ENCODE results near the gene IQGAP3. TPM values are rescaled to one million over a fixed set of nuclear protein-coding genes. Genes with fewer than 3 reads are reported as not detected.

The IQGAP3 gene
- total and polyA plus RNA-seq, 2 experiments from 2014 or later, result 11.9 to 31.8 TPM

DNA sequence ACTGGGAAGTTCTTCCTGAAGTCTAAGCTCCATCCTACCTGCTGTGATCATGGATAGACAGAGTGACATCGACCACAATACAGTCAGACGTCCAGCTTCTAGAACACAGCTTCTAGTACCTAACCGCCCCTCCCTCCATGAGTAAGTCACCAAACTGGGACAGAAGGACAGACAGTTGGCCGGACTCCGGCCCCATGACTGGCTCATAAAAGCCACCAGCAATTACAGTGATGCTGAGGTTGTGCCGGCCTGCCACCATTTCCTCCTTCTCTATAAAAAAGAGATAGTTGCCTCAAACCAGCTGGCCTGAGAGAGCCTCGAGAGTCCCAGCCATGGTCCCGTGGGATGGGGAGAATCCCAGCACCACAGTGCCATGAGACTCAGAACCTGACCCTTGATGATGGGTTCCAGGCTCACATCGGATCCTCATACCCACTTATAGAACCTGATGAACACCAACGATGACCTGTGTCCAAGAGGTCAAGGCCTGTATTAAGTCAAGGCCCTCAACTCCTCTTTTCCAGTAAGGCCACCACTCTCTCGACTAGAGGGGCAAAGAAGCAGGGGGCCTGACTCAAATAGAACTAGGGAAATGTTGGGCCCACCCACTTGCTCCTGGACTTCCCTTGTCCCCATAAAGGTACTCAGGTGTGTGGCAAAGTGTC lies 75.2 kb downstream of the IQGAP3 start (continued):
- TF ChIP-seq CTCF (conservative IDR thresholded peaks at IDR 0.05; ENCODE audit: low read depth in 2 of 2) (no peak), ZNF114 (CRISPR knock-in tag; IDR thresholded peaks at IDR 0.05) (no peak), JUNB (IDR thresholded peaks at IDR 0.05; ENCODE audit: unreplicated experiment) (no peak), POLR2AphosphoS5 (IDR thresholded peaks at IDR 0.05; ENCODE audit: low read depth) (no peak), REST (IDR thresholded peaks at IDR 0.05; ENCODE audit: unreplicated experiment) (no peak), NANOG (IDR thresholded peaks at IDR 0.05; ENCODE audit: borderline replicate concordance) (no peak)

DNA sequence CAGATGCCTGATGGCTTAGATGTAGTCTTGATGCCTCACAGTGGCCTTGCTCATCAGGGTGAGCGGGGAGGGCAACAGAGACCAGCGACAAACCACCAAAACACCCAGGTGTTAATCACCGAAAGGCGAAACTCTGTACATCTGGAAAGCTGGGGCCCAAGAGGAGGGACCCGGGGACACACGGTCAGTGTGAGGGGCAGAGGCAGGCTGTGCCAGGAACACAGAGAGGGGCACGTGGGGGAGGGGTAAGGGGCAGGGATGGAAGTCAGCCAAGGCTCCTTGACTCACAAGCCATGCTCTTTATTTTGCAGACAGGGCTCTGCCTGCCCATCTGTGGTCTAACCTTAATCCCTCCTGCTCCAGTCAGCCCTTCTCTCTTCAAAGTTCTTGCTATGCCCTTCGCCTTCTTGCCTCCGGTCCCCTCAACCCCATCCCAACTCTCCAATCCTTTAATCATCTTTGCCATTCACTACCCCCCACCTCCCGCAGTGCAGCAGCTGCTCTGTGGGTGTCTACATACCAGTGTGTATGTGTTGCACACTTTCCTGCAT lies 76.1 kb downstream of the IQGAP3 start:
- Histone ChIP-seq H3K4me1 (ENCODE audit: insufficient read depth) (peaks cover 60% of the 10 kb centered on the region), H3F3A (replicated peaks; ENCODE audit: low read depth) (peaks cover 4% of the 10 kb centered on the region), H4K20me1 (replicated peaks; ENCODE audit: insufficient read depth) (peaks cover 11% of the 10 kb centered on the region), H3K79me2 (replicated peaks; ENCODE audit: insufficient read depth) (peaks cover 69% of the 10 kb centered on the region), H2AFZ (no peak overlapping the region), H3K9me2 (ENCODE audit: insufficient read depth) (no peaks in the 10 kb centered on the region), H3K4me2 (peak overlapping the region; percentile 51; the same call in 1 of the 2 replicates), H3K27me3 (ENCODE audit: insufficient read depth) (no peaks in the 10 kb centered on the region), H3K4me3 (no peak overlapping the region), H3K27ac (ENCODE audit: low read depth) (no peak overlapping the region), H3K36me3 (ENCODE audit: insufficient read depth) (no peaks in the 10 kb centered on the region)
- Mint-ChIP-seq H3K27ac (peak overlapping the region; percentile 32; the same call in 1 of the 2 replicates), H3K36me3 (ENCODE audit: low read depth) (peaks cover 6% of the 10 kb centered on the region; the same call in 2 of the 3 replicates), H3K9me3 (no peaks in the 10 kb centered on the region), H3K27me3 (ENCODE audit: insufficient read depth, low read depth, poor library complexity) (peaks cover 9% of the 10 kb centered on the region), H3K4me3 (peak overlapping the region; percentile 30; the same call in 2 of the 3 replicates), H3K4me1 (peaks cover 73% of the 10 kb centered on the region)
- ATAC-seq, result no peak
- no peak for DNase-seq (ENCODE audit: low spot score)
- TF ChIP-seq ZNF114 (CRISPR knock-in tag; IDR thresholded peaks at IDR 0.05), result no peak
- TF ChIP-seq CREB1 (CRISPR knock-in tag; IDR thresholded peaks at IDR 0.05; ENCODE audit: low read depth), result no peak
- no peak for TF ChIP-seq EZH2phosphoT487 (IDR thresholded peaks at IDR 0.05; ENCODE audit: unreplicated experiment)
- no peak for TF ChIP-seq ZNF331 (CRISPR knock-in tag; IDR thresholded peaks at IDR 0.05; ENCODE audit: low read depth)
- no peak for TF ChIP-seq JUNB (IDR thresholded peaks at IDR 0.05; ENCODE audit: unreplicated experiment)
- TF ChIP-seq EZH2 (IDR thresholded peaks at IDR 0.05; ENCODE audit: low read depth, unreplicated experiment), result no peak
- TF ChIP-seq POLR2AphosphoS5 (IDR thresholded peaks at IDR 0.05; ENCODE audit: low read depth), result no peak
- TF ChIP-seq NANOG (IDR thresholded peaks at IDR 0.05; ENCODE audit: borderline replicate concordance), result no peak
- no peak for TF ChIP-seq REST (IDR thresholded peaks at IDR 0.05; ENCODE audit: unreplicated experiment)
- no peak for TF ChIP-seq CTCF (conservative IDR thresholded peaks at IDR 0.05; ENCODE audit: low read depth in 2 of 2)
- no peak for TF ChIP-seq ETS1 (IDR thresholded peaks at IDR 0.05)

Measured in GM23338 (cell line).